ENCODE results near the gene CDC27.

DNA sequence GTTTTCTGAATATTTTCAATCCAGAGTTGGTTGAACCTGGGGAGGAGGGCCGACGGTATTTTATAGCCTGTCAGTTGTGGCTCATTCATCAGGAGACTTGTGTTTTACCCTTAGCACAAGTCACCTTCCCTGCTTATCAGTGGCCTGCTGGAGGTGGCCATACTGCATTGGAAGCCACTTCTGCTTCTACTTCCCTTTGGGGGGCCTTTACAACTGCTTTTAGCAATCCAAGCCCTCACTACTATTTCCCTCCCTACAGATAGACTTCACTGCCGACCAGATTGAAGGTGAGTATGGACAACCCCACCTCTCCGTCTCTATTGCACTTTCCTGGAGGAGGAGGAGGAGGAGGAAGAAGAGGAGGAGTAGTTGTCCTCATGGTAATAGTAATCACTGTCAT is 24.4 kb upstream of the CDC27 start:
- TF ChIP-seq POLR2AphosphoS5 (IDR thresholded peaks at IDR 0.05) (no peak), EP300 (IDR thresholded peaks at IDR 0.05; ENCODE audit: low read depth) (no peak)
- TF ChIP-seq, protein P1, sequence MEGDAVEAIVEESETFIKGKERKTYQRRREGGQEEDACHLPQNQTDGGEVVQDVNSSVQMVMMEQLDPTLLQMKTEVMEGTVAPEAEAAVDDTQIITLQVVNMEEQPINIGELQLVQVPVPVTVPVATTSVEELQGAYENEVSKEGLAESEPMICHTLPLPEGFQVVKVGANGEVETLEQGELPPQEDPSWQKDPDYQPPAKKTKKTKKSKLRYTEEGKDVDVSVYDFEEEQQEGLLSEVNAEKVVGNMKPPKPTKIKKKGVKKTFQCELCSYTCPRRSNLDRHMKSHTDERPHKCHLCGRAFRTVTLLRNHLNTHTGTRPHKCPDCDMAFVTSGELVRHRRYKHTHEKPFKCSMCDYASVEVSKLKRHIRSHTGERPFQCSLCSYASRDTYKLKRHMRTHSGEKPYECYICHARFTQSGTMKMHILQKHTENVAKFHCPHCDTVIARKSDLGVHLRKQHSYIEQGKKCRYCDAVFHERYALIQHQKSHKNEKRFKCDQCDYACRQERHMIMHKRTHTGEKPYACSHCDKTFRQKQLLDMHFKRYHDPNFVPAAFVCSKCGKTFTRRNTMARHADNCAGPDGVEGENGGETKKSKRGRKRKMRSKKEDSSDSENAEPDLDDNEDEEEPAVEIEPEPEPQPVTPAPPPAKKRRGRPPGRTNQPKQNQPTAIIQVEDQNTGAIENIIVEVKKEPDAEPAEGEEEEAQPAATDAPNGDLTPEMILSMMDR (IDR thresholded peaks at IDR 0.05), result no peak

Data from transverse colon (tissue), 4 donors.